ENCODE measurements around the gene C9orf43. TPM values are rescaled to one million over a fixed set of nuclear protein-coding genes. Genes with fewer than 3 reads are reported as not detected.
"Not testable (repeated sequence)": the region's sequence is repeated elsewhere in the genome, so short reads cannot be mapped to it uniquely, and the experiment has no call there.

C9orf43 gene
- total RNA-seq, 1 donor from 2014 or later: 0.52 TPM

DNA sequence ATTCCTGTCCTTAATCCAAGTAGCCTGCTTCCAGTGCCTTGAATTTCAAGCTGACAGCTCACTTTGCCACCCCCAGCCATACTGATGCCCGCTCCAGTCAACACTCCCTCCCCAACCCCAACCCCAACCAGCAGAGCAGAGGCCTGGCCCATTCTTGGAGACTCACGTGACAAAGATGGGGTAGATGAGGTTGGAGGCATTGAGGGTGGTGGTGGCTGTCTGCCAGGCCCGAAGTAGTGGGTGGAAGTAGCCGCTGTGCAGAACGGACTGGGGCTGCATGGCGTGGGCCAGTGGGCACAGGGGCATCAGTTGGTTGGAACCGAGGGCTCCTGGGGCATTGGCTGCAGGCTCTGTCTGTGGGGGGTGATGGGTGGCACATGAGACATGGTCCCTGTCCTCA lies 17.3 kb upstream of the C9orf43 start:
- Histone ChIP-seq H3K36me3 (ENCODE audit: control insufficient read depth in 3 of 3, insufficient read depth in 3 of 3, low read length in 3 of 3) (peaks cover 39 to 43% (median 41%) of the 10 kb centered on the region in 3 donors), H3K4me3 (ENCODE audit: low read length in 3 of 3) (no peak overlapping the region), H3K4me1 (ENCODE audit: control insufficient read depth in 3 of 3, insufficient read depth in 3 of 3, low read length in 3 of 3) (peaks cover 0 to 2% (median 0%) of the 10 kb centered on the region in 3 donors), H3K9me3 (ENCODE audit: control insufficient read depth in 3 of 3, low read length in 3 of 3) (no peaks in the 10 kb centered on the region), H3K27me3 (ENCODE audit: control insufficient read depth in 3 of 3, insufficient read depth in 3 of 3, low read length in 3 of 3) (no peaks in the 10 kb centered on the region), H3K9ac (ENCODE audit: low read depth in 1 of 3, low read length in 3 of 3) (no peak overlapping the region), H3K27ac (ENCODE audit: low read depth, low read length) (no peak overlapping the region)

GRCh38 chr9:113395000-113395861 lies 15.3 kb upstream of the C9orf43 start:
- H3K4me1 ChIP-seq (ENCODE audit: control insufficient read depth in 3 of 3, insufficient read depth in 3 of 3, low read length in 3 of 3): peaks cover 9 to 16% (median 11%) of the 10 kb centered on the region in 3 donors
- H3K9ac ChIP-seq (ENCODE audit: low read depth in 1 of 3, low read length in 3 of 3): no peak overlapping the region
- peaks cover 22 to 26% (median 25%) of the 10 kb centered on the region in 3 donors for H3K36me3 ChIP-seq (ENCODE audit: control insufficient read depth in 3 of 3, insufficient read depth in 3 of 3, low read length in 3 of 3)
- no peak overlapping the region for H3K4me3 ChIP-seq (ENCODE audit: low read length in 3 of 3)
- H3K27ac ChIP-seq (ENCODE audit: low read depth, low read length): no peak overlapping the region
- H3K27me3 ChIP-seq (ENCODE audit: control insufficient read depth in 3 of 3, insufficient read depth in 3 of 3, low read length in 3 of 3): no peaks in the 10 kb centered on the region
- no peaks in the 10 kb centered on the region for H3K9me3 ChIP-seq (ENCODE audit: control insufficient read depth in 3 of 3, low read length in 3 of 3)

DNA sequence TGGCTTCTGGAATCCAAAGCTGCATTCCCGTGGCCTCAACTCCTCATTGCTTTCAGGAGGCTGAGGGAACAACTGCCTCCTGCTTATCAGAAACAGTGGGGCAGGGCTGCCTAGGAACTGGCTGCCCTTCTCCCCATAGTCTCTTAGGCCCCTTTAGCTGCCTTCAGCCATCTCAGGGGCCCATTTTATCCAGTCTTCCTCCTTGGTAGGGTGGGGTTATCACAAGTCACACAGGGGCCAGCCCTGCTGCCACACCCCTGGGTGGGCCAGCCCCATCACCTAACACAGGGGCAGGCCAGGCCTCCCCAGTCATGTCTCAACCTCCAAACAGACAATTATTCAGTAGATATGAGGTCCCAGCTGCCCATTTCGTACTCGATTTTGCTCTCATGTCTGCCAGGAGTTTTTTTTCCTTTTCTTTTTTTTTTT lies 13.3 kb upstream of the C9orf43 start:
- H3K27ac ChIP-seq (ENCODE audit: low read depth, low read length): no peak overlapping the region
- no peak overlapping the region for H3K4me3 ChIP-seq (ENCODE audit: low read length in 3 of 3)
- H3K36me3 ChIP-seq (ENCODE audit: control insufficient read depth in 3 of 3, insufficient read depth in 3 of 3, low read length in 3 of 3): peaks cover 3 to 8% (median 7%) of the 10 kb centered on the region in 3 donors
- H3K9me3 ChIP-seq (ENCODE audit: control insufficient read depth in 3 of 3, low read length in 3 of 3): no peaks in the 10 kb centered on the region
- H3K27me3 ChIP-seq (ENCODE audit: control insufficient read depth in 3 of 3, insufficient read depth in 3 of 3, low read length in 3 of 3): no peaks in the 10 kb centered on the region
- peaks cover 16 to 25% (median 19%) of the 10 kb centered on the region in 3 donors for H3K4me1 ChIP-seq (ENCODE audit: control insufficient read depth in 3 of 3, insufficient read depth in 3 of 3, low read length in 3 of 3)
- H3K9ac ChIP-seq (ENCODE audit: low read depth in 1 of 3, low read length in 3 of 3): no peak overlapping the region

DNA sequence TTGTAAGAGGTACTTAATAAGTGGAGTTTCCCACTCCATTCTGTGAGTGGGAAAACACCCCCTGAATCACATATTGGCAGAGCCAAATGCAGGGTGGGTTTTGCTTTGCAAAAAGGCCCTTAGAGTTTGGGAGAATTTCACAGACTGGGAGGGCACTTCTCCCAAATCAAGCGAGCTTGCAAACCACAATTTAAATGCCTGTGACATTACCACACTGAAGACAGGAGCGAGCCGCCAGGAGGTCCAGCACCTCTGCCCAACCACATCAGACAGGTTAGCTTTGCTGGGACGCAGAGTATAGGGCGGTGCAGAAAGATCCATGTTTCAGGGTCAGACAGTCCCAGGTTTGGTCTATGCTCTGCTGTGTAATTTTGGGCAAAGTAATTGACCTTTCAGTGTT lies 11.8 kb upstream of the C9orf43 start:
- Histone ChIP-seq H3K9ac (ENCODE audit: low read depth in 1 of 3, low read length in 3 of 3) (no peak overlapping the region), H3K4me3 (ENCODE audit: low read length in 3 of 3) (no peak overlapping the region), H3K27ac (ENCODE audit: low read depth, low read length) (no peak overlapping the region), H3K36me3 (ENCODE audit: control insufficient read depth in 3 of 3, insufficient read depth in 3 of 3, low read length in 3 of 3) (peaks cover 0 to 4% (median 3%) of the 10 kb centered on the region in 3 donors), H3K9me3 (ENCODE audit: control insufficient read depth in 3 of 3, low read length in 3 of 3) (no peaks in the 10 kb centered on the region), H3K4me1 (ENCODE audit: control insufficient read depth in 3 of 3, insufficient read depth in 3 of 3, low read length in 3 of 3) (peaks cover 16 to 25% (median 19%) of the 10 kb centered on the region in 3 donors), H3K27me3 (ENCODE audit: control insufficient read depth in 3 of 3, insufficient read depth in 3 of 3, low read length in 3 of 3) (no peaks in the 10 kb centered on the region)

DNA sequence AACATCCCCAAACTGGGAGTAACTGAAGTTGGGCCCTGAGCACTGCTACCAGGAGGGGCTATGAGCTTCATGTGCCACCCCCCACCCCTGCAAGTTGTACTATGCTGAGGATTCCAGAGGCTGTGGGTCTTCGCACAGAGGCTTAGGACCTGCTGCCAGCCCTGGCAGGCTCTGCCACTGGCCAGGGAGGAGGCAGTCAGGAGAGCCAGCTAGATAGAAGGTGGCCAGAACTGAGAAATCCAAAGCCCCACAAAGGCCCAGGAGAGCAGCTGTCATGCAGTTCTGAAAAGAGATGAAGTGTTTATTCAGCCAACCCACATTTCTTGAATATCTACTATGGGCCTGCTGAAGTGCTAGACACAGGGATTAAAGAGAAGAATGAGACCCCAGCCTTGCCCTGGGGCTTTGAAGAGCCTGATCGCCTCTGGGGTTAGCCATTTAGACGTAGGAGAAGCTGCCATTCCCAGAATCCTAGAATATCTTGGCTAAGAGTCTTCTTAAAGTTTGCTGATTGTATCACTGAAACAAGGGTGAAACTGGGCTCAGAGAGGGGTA lies 10.8 kb upstream of the C9orf43 start:
- no peak overlapping the region for H3K27ac ChIP-seq (ENCODE audit: low read depth, low read length)
- peaks cover 16 to 25% (median 19%) of the 10 kb centered on the region in 3 donors for H3K4me1 ChIP-seq (ENCODE audit: control insufficient read depth in 3 of 3, insufficient read depth in 3 of 3, low read length in 3 of 3)
- H3K4me3 ChIP-seq (ENCODE audit: low read length in 3 of 3): peak overlapping the region in 2 of 3 donors; percentile 45 to 87
- H3K27me3 ChIP-seq (ENCODE audit: control insufficient read depth in 3 of 3, insufficient read depth in 3 of 3, low read length in 3 of 3): no peaks in the 10 kb centered on the region
- H3K9ac ChIP-seq (ENCODE audit: low read depth in 1 of 3, low read length in 3 of 3): peak overlapping the region in 2 of 3 donors; percentile 10 to 92
- peaks cover 0 to 4% (median 3%) of the 10 kb centered on the region in 3 donors for H3K36me3 ChIP-seq (ENCODE audit: control insufficient read depth in 3 of 3, insufficient read depth in 3 of 3, low read length in 3 of 3)
- H3K9me3 ChIP-seq (ENCODE audit: control insufficient read depth in 3 of 3, low read length in 3 of 3): no peaks in the 10 kb centered on the region

DNA sequence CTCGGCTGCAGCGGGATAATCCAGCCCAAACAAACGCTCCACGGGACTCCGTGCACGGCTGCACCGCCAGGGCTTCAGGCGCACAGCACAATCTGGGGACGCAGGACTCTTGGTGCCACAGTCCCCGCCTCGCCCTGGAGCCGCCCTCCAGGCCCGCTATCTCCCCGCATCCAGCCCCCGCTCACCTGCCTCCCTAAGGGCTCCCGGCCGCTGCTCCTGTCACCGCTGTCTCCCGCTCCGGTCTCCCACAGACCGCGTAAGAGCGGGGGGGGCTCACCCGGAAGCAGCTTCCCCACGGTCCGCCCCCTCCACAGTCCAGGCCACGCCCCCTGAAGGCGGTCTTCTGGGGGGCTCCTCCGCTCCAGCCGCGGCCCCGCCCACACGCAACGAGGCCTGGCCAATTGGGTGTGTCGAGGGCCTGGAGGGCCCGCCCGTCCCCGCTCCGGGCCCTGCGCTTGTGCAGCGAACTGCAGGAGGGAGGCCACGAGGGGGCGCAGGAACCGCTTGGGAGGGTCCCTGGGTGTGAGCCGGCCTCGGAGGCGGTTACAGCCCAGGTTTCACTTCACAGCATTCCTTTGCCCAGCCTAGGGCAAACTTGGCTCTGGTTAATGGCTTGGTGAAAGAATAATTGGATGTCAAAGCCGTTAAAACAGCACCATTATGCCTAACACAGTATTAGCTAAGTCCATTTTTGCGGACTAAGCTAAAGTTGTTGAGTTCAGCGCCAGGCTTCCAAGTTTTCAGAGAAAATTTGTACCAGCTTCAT lies 9.3 kb upstream of the C9orf43 start, which contains the start of gene ALAD:
TSS of gene ALAD (minus strand) at position 258 of the 766 bp plus-strand sequence. CDS start 7,725 bp downstream, outside the sequence.
- Histone ChIP-seq H3K9me3 (ENCODE audit: control insufficient read depth in 3 of 3, low read length in 3 of 3) (no peaks in the 10 kb centered on the region), H3K27me3 (ENCODE audit: control insufficient read depth in 3 of 3, insufficient read depth in 3 of 3, low read length in 3 of 3) (no peaks in the 10 kb centered on the region), H3K9ac (ENCODE audit: low read depth in 1 of 3, low read length in 3 of 3) (peak within 1 kb of the TSS; percentile 76 to 92 (median 82)), H3K4me3 (ENCODE audit: low read length in 3 of 3) (peak within 1 kb of the TSS; percentile 87 to 96 (median 89)), H3K4me1 (ENCODE audit: control insufficient read depth in 3 of 3, insufficient read depth in 3 of 3, low read length in 3 of 3) (peaks cover 16 to 25% (median 19%) of the 10 kb centered on the region in 3 donors), H3K36me3 (ENCODE audit: control insufficient read depth in 3 of 3, insufficient read depth in 3 of 3, low read length in 3 of 3) (no peaks in the 10 kb centered on the region), H3K27ac (ENCODE audit: low read depth, low read length) (peak within 1 kb of the TSS; percentile 62)

DNA sequence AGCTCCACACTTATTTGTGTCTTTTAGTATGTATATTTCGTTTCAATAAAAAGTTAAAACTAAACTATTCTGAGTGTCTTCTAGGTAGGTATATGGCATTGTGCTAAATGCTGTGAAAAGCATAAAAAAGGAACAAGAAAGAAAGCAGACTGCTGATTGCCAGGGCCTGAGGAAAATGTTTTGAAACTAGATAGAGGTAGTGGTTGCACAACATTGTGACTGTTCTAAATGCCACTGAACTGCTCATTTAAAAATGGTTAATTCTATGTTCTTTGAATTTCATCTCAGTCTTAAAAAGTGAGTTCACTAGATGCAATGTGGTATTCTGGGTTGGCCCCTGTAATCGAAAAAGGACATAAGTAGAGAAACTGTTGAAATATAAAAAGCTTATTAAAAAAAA lies 6.9 kb upstream of the C9orf43 start:
- no peaks in the 10 kb centered on the region for H3K9me3 ChIP-seq (ENCODE audit: control insufficient read depth in 3 of 3, low read length in 3 of 3)
- peaks cover 17 to 37% (median 22%) of the 10 kb centered on the region in 3 donors for H3K4me1 ChIP-seq (ENCODE audit: control insufficient read depth in 3 of 3, insufficient read depth in 3 of 3, low read length in 3 of 3)
- H3K36me3 ChIP-seq (ENCODE audit: control insufficient read depth in 3 of 3, insufficient read depth in 3 of 3, low read length in 3 of 3): peaks cover 3 to 17% (median 15%) of the 10 kb centered on the region in 3 donors
- H3K9ac ChIP-seq (ENCODE audit: low read depth in 1 of 3, low read length in 3 of 3): no peak overlapping the region
- H3K27ac ChIP-seq (ENCODE audit: low read depth, low read length): no peak overlapping the region
- no peak overlapping the region for H3K4me3 ChIP-seq (ENCODE audit: low read length in 3 of 3)
- no peaks in the 10 kb centered on the region for H3K27me3 ChIP-seq (ENCODE audit: control insufficient read depth in 3 of 3, insufficient read depth in 3 of 3, low read length in 3 of 3)

GRCh38 chr9:113406353-113406752 lies 4.2 kb upstream of the C9orf43 start:
- not testable (repeated sequence) for H3K27ac ChIP-seq (ENCODE audit: low read depth, low read length); H3K27me3 ChIP-seq (ENCODE audit: control insufficient read depth in 3 of 3, insufficient read depth in 3 of 3, low read length in 3 of 3); H3K9me3 ChIP-seq (ENCODE audit: control insufficient read depth in 3 of 3, low read length in 3 of 3); H3K4me3 ChIP-seq (ENCODE audit: low read length in 3 of 3)
- H3K9ac ChIP-seq (ENCODE audit: low read depth in 1 of 3, low read length in 3 of 3): peak overlapping the region in 1 of 3 donors; percentile 8
- peaks cover 14 to 34% (median 25%) of the 10 kb centered on the region in 3 donors for H3K4me1 ChIP-seq (ENCODE audit: control insufficient read depth in 3 of 3, insufficient read depth in 3 of 3, low read length in 3 of 3)
- peaks cover 9 to 21% (median 21%) of the 10 kb centered on the region in 3 donors for H3K36me3 ChIP-seq (ENCODE audit: control insufficient read depth in 3 of 3, insufficient read depth in 3 of 3, low read length in 3 of 3)

DNA sequence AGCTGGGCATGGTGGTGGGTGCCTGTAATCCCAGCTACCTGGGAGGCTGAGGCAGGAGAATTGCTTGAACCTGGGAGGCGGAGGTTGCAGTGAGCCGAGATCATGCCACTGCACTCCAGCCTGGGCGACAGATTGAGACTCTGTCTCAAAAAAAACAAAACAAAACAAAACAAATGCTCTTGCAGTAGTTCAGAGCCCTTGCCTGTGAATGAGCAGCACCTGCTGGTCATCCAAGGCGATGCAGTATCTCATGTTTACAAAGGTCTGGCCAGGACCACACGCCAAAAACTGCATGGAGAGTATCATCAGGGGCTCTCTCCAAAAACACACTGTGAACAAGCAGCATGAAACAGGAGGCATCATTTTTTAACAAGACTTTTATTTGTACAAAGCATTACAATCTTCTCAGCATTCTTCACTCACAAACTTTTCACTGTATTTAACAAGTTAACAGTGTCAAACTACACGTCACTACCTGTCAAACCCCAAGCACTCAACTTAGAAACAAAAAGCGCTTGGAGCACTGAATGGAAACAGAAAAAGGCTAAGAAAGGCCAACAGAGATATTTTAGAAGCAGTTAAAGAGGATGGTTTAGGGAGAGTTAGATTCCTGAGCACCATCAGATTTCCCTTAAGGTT lies 3.6 kb upstream of the C9orf43 start:
- peaks cover 9 to 21% (median 21%) of the 10 kb centered on the region in 3 donors for H3K36me3 ChIP-seq (ENCODE audit: control insufficient read depth in 3 of 3, insufficient read depth in 3 of 3, low read length in 3 of 3)
- not testable (repeated sequence) for H3K9me3 ChIP-seq (ENCODE audit: control insufficient read depth in 3 of 3, low read length in 3 of 3); H3K27me3 ChIP-seq (ENCODE audit: control insufficient read depth in 3 of 3, insufficient read depth in 3 of 3, low read length in 3 of 3); H3K4me3 ChIP-seq (ENCODE audit: low read length in 3 of 3); H3K27ac ChIP-seq (ENCODE audit: low read depth, low read length)
- H3K4me1 ChIP-seq (ENCODE audit: control insufficient read depth in 3 of 3, insufficient read depth in 3 of 3, low read length in 3 of 3): peaks cover 8 to 28% (median 20%) of the 10 kb centered on the region in 3 donors
- peak overlapping the region in 1 of 3 donors; percentile 8 for H3K9ac ChIP-seq (ENCODE audit: low read depth in 1 of 3, low read length in 3 of 3)

Measured in skeletal muscle tissue (tissue), 4 donors.